Activated CD8-positive, alpha-beta memory T cell treated with anti-CD3 and anti-CD28 coated beads, Interleukin-2, amount 50 U/mL, for 24 hours (primary cell): ENCODE results near the gene TECR.
"Not testable (repeated sequence)": the region's sequence is repeated elsewhere in the genome, so short reads cannot be mapped to it uniquely, and the experiment has no call there.

ENCODE experiments used
- DNase-seq: peaks from one replicate; pipeline ENCODE4 v3.0.0-alpha.2; 2020; ENCODE audit errors: extremely low read depth

TECR gene

GRCh38 chr19:14561249-14561648 is 31.9 kb downstream of the TECR start:
- no peak for DNase-seq

- no peak for DNase-seq
These were observed 32.5 kb downstream of the TECR start for GRCh38 chr19:14561847-14562351.

- no peak for DNase-seq
These were observed 33.5 kb downstream of the TECR start for GRCh38 chr19:14562660-14563589.

DNA sequence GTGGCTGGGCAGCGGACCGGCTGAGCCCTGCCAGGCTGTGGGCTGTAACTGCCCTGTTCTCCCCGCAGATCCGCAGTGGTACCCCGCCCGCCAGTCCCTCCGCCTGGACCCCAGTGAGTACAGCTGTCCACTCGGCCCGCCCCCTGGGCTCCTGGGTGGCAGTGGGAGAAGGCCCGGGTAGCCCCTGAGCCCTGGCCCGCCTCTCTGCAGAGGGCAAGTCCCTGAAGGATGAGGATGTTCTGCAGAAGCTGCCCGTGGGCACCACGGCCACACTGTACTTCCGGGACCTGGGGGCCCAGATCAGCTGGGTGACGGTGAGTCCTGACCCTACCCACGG is 34.2 kb downstream of the TECR start:
- no peak for DNase-seq

DNA sequence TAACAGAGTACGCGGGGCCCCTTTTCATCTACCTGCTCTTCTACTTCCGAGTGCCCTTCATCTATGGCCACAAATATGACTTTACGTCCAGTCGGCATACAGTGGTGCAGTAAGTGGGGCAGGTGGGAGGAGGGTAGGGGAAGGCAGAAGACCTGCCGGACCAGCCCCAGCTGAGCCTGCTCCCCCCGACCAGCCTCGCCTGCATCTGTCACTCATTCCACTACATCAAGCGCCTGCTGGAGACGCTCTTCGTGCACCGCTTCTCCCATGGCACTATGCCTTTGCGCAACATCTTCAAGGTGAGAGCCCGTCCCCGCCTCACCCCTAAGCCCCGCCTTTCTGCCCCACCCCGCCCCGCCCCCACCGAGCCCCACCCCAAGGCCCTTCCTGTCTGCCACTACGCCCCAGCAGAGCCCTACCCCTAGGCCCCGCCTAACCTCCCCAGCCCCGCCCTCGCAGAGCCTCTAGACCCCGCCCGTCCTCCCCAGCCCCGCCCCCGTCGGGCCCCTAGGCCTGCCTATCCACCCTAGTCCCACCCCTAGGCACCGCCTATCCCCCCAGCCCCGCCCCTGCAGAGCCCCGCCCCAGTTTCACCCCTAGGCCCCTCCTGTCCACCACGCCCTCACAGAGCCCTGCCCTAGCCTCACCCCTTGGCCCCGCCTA is 34.7 kb downstream of the TECR start:
- no peak for DNase-seq

DNA sequence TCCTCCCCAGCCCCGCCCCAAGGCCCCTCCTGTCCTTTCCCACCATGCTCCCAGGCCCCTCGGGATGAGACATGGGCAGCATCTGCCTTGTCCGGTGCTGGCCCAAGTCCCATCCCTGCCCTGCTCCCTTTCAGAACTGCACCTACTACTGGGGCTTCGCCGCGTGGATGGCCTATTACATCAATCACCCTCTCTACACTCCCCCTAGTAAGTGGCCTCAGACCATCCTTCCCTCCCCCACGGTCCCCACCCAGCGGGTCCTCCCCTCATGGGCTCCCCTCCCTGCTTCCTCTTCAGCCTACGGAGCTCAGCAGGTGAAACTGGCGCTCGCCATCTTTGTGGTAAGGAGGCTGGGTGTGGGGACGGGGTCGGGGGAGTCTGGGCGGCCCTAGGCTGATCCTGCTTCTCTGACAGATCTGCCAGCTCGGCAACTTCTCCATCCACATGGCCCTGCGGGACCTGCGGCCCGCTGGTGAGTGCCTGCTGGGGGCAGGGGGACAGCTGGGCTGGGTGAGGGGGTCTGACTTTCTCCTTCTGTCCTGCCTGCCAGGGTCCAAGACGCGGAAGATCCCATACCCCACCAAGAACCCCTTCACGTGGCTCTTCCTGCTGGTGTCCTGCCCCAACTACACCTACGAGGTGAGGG is 35.4 kb downstream of the TECR start:
- DNase-seq, result not testable (repeated sequence)

GRCh38 chr19:14565298-14565679 is 35.9 kb downstream of the TECR start:
- DNase-seq, result no peak

- DNase-seq, result no peak
These were observed 36.6 kb downstream of the TECR start for GRCh38 chr19:14565765-14566711.

- DNase-seq, result no peak
These were observed 37.3 kb downstream of the TECR start for GRCh38 chr19:14566712-14567077.

DNA sequence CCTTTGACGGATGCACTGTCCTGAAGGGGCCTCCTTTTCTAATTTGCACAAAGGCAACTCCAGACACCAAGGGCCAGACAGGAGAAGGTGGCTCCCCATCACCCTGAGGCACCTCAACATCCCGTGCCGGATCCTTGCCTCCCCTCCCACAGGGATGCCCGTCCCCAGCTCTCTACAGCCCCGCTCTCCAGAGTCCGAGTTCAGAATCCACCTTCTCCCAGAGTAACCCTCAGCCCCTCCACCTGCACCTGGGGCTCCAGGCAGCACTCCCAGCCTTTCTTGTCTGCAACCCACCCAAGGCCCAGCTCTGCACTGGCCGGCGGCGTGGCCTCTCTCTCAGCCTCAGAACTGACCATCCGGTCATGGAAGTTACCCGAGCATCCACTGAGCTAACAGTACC is 37.7 kb downstream of the TECR start:
- DNase-seq, result no peak

DNA sequence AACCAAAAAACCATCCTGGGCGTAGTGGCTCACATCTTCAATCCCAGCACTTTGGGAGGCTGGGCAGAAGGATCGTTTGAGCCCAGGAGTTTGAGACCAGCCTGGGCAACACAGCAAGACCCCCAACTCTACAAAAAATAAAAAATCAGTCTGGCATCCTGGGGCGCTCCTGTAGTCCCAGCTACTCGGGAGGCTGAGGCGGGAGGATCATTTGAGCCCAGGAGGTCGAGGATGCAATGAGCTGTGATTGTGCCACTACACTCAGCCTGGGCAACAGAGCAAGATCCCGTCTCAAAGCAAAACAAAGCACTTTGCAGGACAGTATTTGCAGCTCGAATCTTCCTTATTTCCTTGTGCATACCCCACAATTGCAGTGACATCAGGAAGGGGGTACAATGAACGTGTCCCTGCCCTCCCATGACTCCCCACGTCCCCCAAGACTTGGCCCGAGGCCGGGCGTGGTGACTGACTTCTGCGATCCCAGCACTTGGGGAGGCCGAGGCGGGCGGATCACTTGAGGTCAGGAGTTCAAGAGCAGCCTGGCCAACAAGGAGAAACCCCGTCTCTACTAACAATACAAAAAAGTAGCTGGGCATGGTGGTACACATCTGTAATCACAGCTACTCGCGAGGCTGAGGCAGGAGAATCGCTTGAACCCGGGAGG is 41.6 kb downstream of the TECR start:
- no peak for DNase-seq

- peak; percentile 81 for DNase-seq
These were observed 42.5 kb downstream of the TECR start, which contains the start of gene NDUFB7 for GRCh38 chr19:14571695-14572490. Gene NDUFB7 (minus strand): TSS chr19:14572066. CDS start chr19:14572000, 66 bp downstream.

- no peak for DNase-seq
These were observed 46.1 kb downstream of the TECR start for GRCh38 chr19:14575428-14575980.

DNA sequence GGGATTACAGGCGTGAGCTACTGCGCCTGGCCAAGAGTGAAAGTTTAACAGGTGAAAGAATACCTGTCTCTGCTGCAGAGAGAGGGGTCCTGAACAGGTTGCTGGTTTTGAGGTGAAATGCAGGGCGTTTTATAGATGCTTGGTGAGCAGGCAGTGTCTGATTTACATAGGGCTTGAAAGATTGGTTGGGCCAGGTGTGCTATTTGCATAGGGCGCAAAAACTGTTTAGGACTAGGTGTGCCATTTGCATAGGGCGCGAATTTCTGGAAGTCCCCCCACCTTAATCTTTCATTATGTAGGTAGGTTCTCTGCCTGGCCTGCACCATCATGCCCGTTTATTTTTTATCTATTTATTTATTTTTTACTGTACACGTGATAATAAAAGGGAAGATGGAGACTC is 47.0 kb downstream of the TECR start:
- no peak for DNase-seq

DNA sequence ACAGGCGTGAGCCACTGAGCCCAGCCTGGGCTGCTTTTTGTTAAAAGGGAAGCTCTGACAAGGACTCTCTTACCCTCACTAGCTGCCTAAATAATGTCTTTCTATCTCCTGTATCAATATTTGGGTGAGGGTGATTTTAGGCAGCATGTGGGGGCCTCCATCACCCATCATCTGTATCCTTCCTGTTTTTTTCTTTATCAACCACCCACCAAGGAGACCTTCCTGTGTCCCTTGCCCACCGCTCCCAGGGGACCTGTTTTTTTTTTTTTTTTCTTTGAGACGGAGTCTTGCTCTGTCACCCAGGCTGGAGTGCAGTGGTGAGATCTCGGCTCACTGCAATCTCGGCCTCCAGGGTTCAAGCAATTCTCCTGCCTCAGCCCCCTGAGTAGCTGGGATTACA is 47.9 kb downstream of the TECR start:
- no peak for DNase-seq

DNA sequence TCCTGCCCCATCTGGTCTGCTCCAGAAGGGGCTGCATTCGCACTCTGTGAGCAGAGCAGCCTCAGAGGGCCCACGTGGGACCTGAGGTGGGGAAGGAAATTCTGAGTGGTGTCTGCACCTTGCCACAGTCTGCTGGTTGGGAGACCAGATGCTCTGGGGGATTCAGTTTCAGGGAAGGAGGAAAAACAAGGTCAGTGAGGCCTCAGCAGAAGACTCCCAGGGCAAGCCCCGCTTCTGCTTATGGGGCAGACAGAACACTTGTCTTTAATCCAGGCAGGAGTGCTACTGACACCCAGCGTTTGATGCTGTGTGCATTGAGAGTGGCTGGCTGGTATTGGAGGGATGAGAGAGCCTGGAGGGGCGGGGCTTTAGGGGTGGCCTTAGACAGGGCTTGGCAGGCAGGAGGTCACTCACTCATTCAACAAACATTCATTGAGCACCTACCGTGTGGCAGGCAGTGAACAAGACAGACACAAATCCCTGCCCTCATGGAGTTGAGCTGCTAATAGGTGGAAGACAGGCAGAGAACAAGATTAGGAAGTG is 48.6 kb downstream of the TECR start:
- DNase-seq, result no peak

GRCh38 chr19:14580623-14581237 is 51.3 kb downstream of the TECR start:
- DNase-seq, result peak; percentile 47

DNA sequence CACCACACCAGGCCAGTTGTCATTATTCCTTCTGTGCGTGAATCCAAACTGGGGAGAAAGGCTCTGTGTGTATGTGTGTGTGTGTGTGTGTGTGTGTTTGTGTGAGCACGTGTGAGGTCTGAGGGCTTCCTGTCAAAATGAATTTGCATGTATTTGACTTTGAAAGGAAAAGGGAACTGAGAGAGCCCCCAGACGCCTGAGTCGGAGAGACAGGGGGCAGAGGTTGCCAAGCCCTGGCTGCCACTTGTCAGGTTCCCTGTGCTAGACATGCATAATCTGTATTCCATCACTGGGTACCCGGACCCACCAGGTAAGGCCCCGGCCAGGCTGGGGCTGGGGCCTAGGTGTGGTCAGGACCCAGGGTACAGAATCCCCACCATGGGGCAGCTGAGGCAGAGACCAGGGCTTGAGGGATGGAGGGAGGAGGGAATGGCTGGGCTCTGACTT is 53.5 kb downstream of the TECR start, which contains the start of gene CLEC17A:
Gene CLEC17A, plus strand, starts transcription at position 191 of the 447 bp plus-strand sequence. Its CDS starts 77 bp downstream, at position 268.
- no peak for DNase-seq

GRCh38 chr19:14584372-14584771 is 55.0 kb downstream of the TECR start:
- not testable (repeated sequence) for DNase-seq
